HEK293 (cell line): ENCODE data around the gene LARP1.

Experiments
- SETDB1 ChIP-seq: IDR thresholded peaks from one replicate; pipeline ENCODE4 v1.6.1; 2017; ENCODE audit warnings: mild to moderate bottlenecking, low read length, moderate library complexity, mixed read lengths; ENCODE audit not compliant: insufficient read length
- ZNF211 ChIP-seq: fragments of 450-650 bp; formaldehyde crosslinking; IDR thresholded peaks from 2 replicates; pipeline ENCODE4 v1.5.1; 2016; ENCODE audit warnings: low read depth, missing biosample characterization, missing genetic modification characterization
- ZNF24 ChIP-seq: fragments of 450-650 bp; formaldehyde crosslinking; IDR thresholded peaks from 2 replicates; pipeline ENCODE4 v1.5.1; 2016; ENCODE audit warnings: missing biosample characterization, missing genetic modification characterization
- ZNF394 ChIP-seq: fragments of 450-650 bp; formaldehyde crosslinking; IDR thresholded peaks from 2 replicates; pipeline ENCODE4 v1.5.1; 2016; ENCODE audit warnings: missing biosample characterization, missing genetic modification characterization, mild to moderate bottlenecking, moderate library complexity, borderline replicate concordance
- ZNF473 ChIP-seq: fragments of 450-650 bp; formaldehyde crosslinking; IDR thresholded peaks from 2 replicates; pipeline ENCODE4 v1.5.1; 2017; ENCODE audit warnings: missing biosample characterization, missing genetic modification characterization
- ZNF677 ChIP-seq: fragments of 450-650 bp; IDR thresholded peaks from 2 replicates; pipeline ENCODE4 v1.5.0; 2018; ENCODE audit warnings: missing biosample characterization, mild to moderate bottlenecking, missing genetic modification characterization, moderate library complexity
- ZNF707 ChIP-seq: fragments of 450-650 bp; formaldehyde crosslinking; IDR thresholded peaks from 2 replicates; pipeline ENCODE4 v1.5.1; 2016; ENCODE audit warnings: missing biosample characterization, missing genetic modification characterization
- ZSCAN16 ChIP-seq: fragments of 450-650 bp; formaldehyde crosslinking; IDR thresholded peaks from 2 replicates; pipeline ENCODE4 v1.5.1; 2016; ENCODE audit warnings: missing biosample characterization, missing genetic modification characterization
- ZXDB ChIP-seq: fragments of 450-650 bp; formaldehyde crosslinking; IDR thresholded peaks from 2 replicates; pipeline ENCODE4 v1.5.1; 2016; ENCODE audit warnings: missing biosample characterization, missing genetic modification characterization
- TF ChIP-seq, protein P1 (sequence below): fragments of 450-650 bp; formaldehyde crosslinking; IDR thresholded peaks from 2 replicates; pipeline ENCODE4 v1.5.1; 2016; ENCODE audit warnings: missing biosample characterization, missing genetic modification characterization
- TF ChIP-seq, protein P2 (sequence below): fragments of 450-650 bp; formaldehyde crosslinking; IDR thresholded peaks from 2 replicates; pipeline ENCODE4 v1.5.1; 2016; ENCODE audit warnings: missing biosample characterization, missing genetic modification characterization

DNA sequence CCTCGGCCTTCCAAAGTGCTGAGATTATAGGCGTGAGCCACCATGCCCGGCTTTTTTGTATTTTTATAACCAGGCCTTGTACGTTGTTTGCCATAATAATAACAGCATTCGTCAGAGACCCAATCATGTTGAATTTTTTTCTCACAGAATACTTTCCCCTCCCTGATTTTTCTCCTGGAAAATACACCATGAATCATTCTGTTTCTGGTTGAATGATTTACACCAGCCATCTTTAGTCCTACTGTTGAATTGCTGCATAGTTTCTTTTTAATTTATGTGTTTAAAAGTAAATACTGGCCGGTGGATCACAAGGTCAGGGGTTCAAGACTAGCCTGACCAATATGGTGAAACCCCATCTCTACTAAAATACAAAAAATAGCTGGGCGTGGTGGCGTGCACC lies 106.8 kb downstream of the LARP1 start:
- TF ChIP-seq, protein P1, sequence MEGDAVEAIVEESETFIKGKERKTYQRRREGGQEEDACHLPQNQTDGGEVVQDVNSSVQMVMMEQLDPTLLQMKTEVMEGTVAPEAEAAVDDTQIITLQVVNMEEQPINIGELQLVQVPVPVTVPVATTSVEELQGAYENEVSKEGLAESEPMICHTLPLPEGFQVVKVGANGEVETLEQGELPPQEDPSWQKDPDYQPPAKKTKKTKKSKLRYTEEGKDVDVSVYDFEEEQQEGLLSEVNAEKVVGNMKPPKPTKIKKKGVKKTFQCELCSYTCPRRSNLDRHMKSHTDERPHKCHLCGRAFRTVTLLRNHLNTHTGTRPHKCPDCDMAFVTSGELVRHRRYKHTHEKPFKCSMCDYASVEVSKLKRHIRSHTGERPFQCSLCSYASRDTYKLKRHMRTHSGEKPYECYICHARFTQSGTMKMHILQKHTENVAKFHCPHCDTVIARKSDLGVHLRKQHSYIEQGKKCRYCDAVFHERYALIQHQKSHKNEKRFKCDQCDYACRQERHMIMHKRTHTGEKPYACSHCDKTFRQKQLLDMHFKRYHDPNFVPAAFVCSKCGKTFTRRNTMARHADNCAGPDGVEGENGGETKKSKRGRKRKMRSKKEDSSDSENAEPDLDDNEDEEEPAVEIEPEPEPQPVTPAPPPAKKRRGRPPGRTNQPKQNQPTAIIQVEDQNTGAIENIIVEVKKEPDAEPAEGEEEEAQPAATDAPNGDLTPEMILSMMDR (tag by site-specific recombination) = no peak
- TF ChIP-seq, protein P2, sequence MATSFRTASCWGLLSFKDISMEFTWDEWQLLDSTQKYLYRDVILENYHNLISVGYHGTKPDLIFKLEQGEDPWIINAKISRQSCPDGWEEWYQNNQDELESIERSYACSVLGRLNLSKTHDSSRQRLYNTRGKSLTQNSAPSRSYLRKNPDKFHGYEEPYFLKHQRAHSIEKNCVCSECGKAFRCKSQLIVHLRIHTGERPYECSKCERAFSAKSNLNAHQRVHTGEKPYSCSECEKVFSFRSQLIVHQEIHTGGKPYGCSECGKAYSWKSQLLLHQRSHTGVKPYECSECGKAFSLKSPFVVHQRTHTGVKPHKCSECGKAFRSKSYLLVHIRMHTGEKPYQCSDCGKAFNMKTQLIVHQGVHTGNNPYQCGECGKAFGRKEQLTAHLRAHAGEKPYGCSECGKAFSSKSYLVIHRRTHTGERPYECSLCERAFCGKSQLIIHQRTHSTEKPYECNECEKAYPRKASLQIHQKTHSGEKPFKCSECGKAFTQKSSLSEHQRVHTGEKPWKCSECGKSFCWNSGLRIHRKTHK = no peak
- TF ChIP-seq ZSCAN16 (tag by site-specific recombination) = no peak
- TF ChIP-seq ZNF24 (tag by site-specific recombination) = no peak
- no peak for TF ChIP-seq SETDB1
- TF ChIP-seq ZNF677 (tag by site-specific recombination) = no peak
- no peak for TF ChIP-seq ZNF473 (tag by site-specific recombination)
- no peak for TF ChIP-seq ZNF211 (tag by site-specific recombination)
- TF ChIP-seq ZXDB = no peak
- no peak for TF ChIP-seq ZNF707 (tag by site-specific recombination)
- TF ChIP-seq ZNF394 (tag by site-specific recombination) = no peak
